HG03159 (cell line): Measurements from ENCODE around the gene OR14A16.

ENCODE experiments used
- ATAC-seq: cut with Tn5 transposase; IDR thresholded peaks from one replicate; pipeline ENCODE4 v1.9.1; 2021; ENCODE audit warnings: mild to moderate bottlenecking, moderate library complexity; ENCODE audit not compliant: unreplicated experiment

OR14A16 gene

GRCh38 chr1:247769603-247770002 lies 54.3 kb downstream of the OR14A16 start:
- ATAC-seq, result no peak
